K562 (cell line): ENCODE data around the gene MCEMP1. TPM values are rescaled to one million over a fixed set of nuclear protein-coding genes. Genes with fewer than 3 reads are reported as not detected.

Experiments used
- polyA plus RNA-seq, 8 experiments: library from polyadenylated mRNA; depleted of rRNA in 4 of 8; stranded (reverse) in 5 of 8; unstranded in 3 of 8; fragments of >200 nt; fragmentation: Nextera tagmentation in 2 of 8; fragmentation: Illumina TruSeq in 1 of 8; extraction: Ambion mirVana in 2 of 8; extraction: Trizol in 1 of 8; gene quantifications; 2 replicates each; pipeline versions ENCODE4 v1.2.1 to v1.2.3, GENCODE V29; 2011 to 2014; ENCODE audit warnings: inconsistent platforms in 1 of 8, missing spikeins in 1 of 8
- total RNA-seq, 7 experiments: library from RNA; depleted of rRNA in 6 of 7; stranded (reverse); fragments of >200 nt in 6 of 7; fragmentation: Illumina TruSeq in 2 of 7; extraction: Trizol in 2 of 7; gene quantifications; 2 replicates each; pipeline versions ENCODE4 v1.2.1 to v1.2.3, GENCODE V29; 2011 to 2021; ENCODE audit warnings: low replicate concordance in 1 of 7

The MCEMP1 gene
- total and polyA plus RNA-seq, 9 of the 15 experiments (the other 6 are each of a cell fraction or from before 2014, with no cell fraction given), result 0.11 to 1.8 (median 0.51) TPM

Other genes with a start within 250 kb of the MCEMP1 start
Only the 7 nearest of the 22 such genes appear.
- gene XAB2, start 47.5 kb upstream of the MCEMP1 start, total RNA-seq (2014; rRNA removed), result 43.7 and 54.6 TPM in 2 replicates
- gene XAB2, start 47.5 kb upstream of the MCEMP1 start, total RNA-seq (2014; rRNA removed; fragmentation: Illumina TruSeq; extraction: Trizol), result 5.6 and 7.6 TPM in 2 replicates
- 22.0 and 24.3 TPM in 2 replicates for gene XAB2, start 47.5 kb upstream of the MCEMP1 start, total RNA-seq (2015; rRNA removed; fragmentation: Illumina TruSeq; extraction: Trizol)
- 58.3 and 58.7 TPM in 2 replicates for gene XAB2, start 47.5 kb upstream of the MCEMP1 start, total RNA-seq (2021)
- gene XAB2, start 47.5 kb upstream of the MCEMP1 start, polyA plus RNA-seq (2011; rRNA removed), result 19.1 and 36.3 TPM in 2 replicates
- 20.0 and 33.9 TPM in 2 replicates for gene XAB2, start 47.5 kb upstream of the MCEMP1 start, polyA plus RNA-seq (2014; fragmentation: Illumina TruSeq; extraction: Trizol)
- under 1 TPM; 0.21 to 0.71 TPM for gene XAB2, start 47.5 kb upstream of the MCEMP1 start, polyA plus RNA-seq (2014; fragmentation: Nextera tagmentation; extraction: Ambion mirVana)
- 36.7 and 38.4 TPM in 2 replicates for gene XAB2, start 47.5 kb upstream of the MCEMP1 start, polyA plus RNA-seq (2014; rRNA removed)
- 59.9 and 62.3 TPM in 2 replicates for gene PET100, start 47.3 kb upstream of the MCEMP1 start, total RNA-seq (2014; rRNA removed)
- gene PET100, start 47.3 kb upstream of the MCEMP1 start, total RNA-seq (2014; rRNA removed; fragmentation: Illumina TruSeq; extraction: Trizol), result 116 and 120 TPM in 2 replicates
- gene PET100, start 47.3 kb upstream of the MCEMP1 start, total RNA-seq (2015; rRNA removed; fragmentation: Illumina TruSeq; extraction: Trizol), result 82.1 and 93.7 TPM in 2 replicates
- 147 and 160 TPM in 2 replicates for gene PET100, start 47.3 kb upstream of the MCEMP1 start, total RNA-seq (2021)
- gene PET100, start 47.3 kb upstream of the MCEMP1 start, polyA plus RNA-seq (2011; rRNA removed), result 51.1 and 72.3 TPM in 2 replicates
- 77.2 and 79.8 TPM in 2 replicates for gene PET100, start 47.3 kb upstream of the MCEMP1 start, polyA plus RNA-seq (2014; fragmentation: Illumina TruSeq; extraction: Trizol)
- gene PET100, start 47.3 kb upstream of the MCEMP1 start, polyA plus RNA-seq (2014; fragmentation: Nextera tagmentation; extraction: Ambion mirVana), result 100 to 1,000 TPM; 322 to 351 TPM
- gene PET100, start 47.3 kb upstream of the MCEMP1 start, polyA plus RNA-seq (2014; rRNA removed), result 98.3 and 111 TPM in 2 replicates
- gene PCP2, start 43.4 kb upstream of the MCEMP1 start, total RNA-seq (2014; rRNA removed), result 0.73 and 1.5 TPM in 2 replicates
- 0.25 TPM in 1 of 2 replicates, not detected in the other for gene PCP2, start 43.4 kb upstream of the MCEMP1 start, total RNA-seq (2014; rRNA removed; fragmentation: Illumina TruSeq; extraction: Trizol)
- 0.23 TPM in 1 of 2 replicates, not detected in the other for gene PCP2, start 43.4 kb upstream of the MCEMP1 start, total RNA-seq (2015; rRNA removed; fragmentation: Illumina TruSeq; extraction: Trizol)
- gene PCP2, start 43.4 kb upstream of the MCEMP1 start, total RNA-seq (2021), result 0.96 and 1.3 TPM in 2 replicates
- 0.17 and 0.47 TPM in 2 replicates for gene PCP2, start 43.4 kb upstream of the MCEMP1 start, polyA plus RNA-seq (2011; rRNA removed)
- gene PCP2, start 43.4 kb upstream of the MCEMP1 start, polyA plus RNA-seq (2014; fragmentation: Illumina TruSeq; extraction: Trizol), result 0.90 TPM in 1 of 2 replicates, not detected in the other
- under 1 TPM in 1 of 2 experiments, not detected in 1; 0.22 TPM for gene PCP2, start 43.4 kb upstream of the MCEMP1 start, polyA plus RNA-seq (2014; fragmentation: Nextera tagmentation; extraction: Ambion mirVana)
- gene PCP2, start 43.4 kb upstream of the MCEMP1 start, polyA plus RNA-seq (2014; rRNA removed), result 1.3 and 1.6 TPM in 2 replicates
- gene STXBP2, start 40.0 kb upstream of the MCEMP1 start, total RNA-seq (2014; rRNA removed), result 79.9 and 96.0 TPM in 2 replicates
- gene STXBP2, start 40.0 kb upstream of the MCEMP1 start, total RNA-seq (2014; rRNA removed; fragmentation: Illumina TruSeq; extraction: Trizol), result 29.8 and 31.6 TPM in 2 replicates
- gene STXBP2, start 40.0 kb upstream of the MCEMP1 start, total RNA-seq (2015; rRNA removed; fragmentation: Illumina TruSeq; extraction: Trizol), result 37.6 and 38.4 TPM in 2 replicates
- gene STXBP2, start 40.0 kb upstream of the MCEMP1 start, total RNA-seq (2021), result 136 and 163 TPM in 2 replicates
- gene STXBP2, start 40.0 kb upstream of the MCEMP1 start, polyA plus RNA-seq (2011; rRNA removed), result 141 and 157 TPM in 2 replicates
- 71.3 and 102 TPM in 2 replicates for gene STXBP2, start 40.0 kb upstream of the MCEMP1 start, polyA plus RNA-seq (2014; fragmentation: Illumina TruSeq; extraction: Trizol)
- gene STXBP2, start 40.0 kb upstream of the MCEMP1 start, polyA plus RNA-seq (2014; fragmentation: Nextera tagmentation; extraction: Ambion mirVana), result 1 to 10 TPM; 2.5 to 9.1 TPM
- gene STXBP2, start 40.0 kb upstream of the MCEMP1 start, polyA plus RNA-seq (2014; rRNA removed), result 142 and 145 TPM in 2 replicates
- gene RETN, start 8.0 kb upstream of the MCEMP1 start, total RNA-seq (2014; rRNA removed), result not detected in 2 replicates
- gene RETN, start 8.0 kb upstream of the MCEMP1 start, total RNA-seq (2014; rRNA removed; fragmentation: Illumina TruSeq; extraction: Trizol), result not detected in 2 replicates
- not detected in 2 replicates for gene RETN, start 8.0 kb upstream of the MCEMP1 start, total RNA-seq (2015; rRNA removed; fragmentation: Illumina TruSeq; extraction: Trizol)
- gene RETN, start 8.0 kb upstream of the MCEMP1 start, total RNA-seq (2021), result not detected in 2 replicates
- not detected in 2 replicates for gene RETN, start 8.0 kb upstream of the MCEMP1 start, polyA plus RNA-seq (2011; rRNA removed)
- not detected in 2 replicates for gene RETN, start 8.0 kb upstream of the MCEMP1 start, polyA plus RNA-seq (2014; fragmentation: Illumina TruSeq; extraction: Trizol)
- not detected for gene RETN, start 8.0 kb upstream of the MCEMP1 start, polyA plus RNA-seq (2014; fragmentation: Nextera tagmentation; extraction: Ambion mirVana)
- gene RETN, start 8.0 kb upstream of the MCEMP1 start, polyA plus RNA-seq (2014; rRNA removed), result not detected in 2 replicates
- 76.2 and 82.6 TPM in 2 replicates for gene TRAPPC5, start 3.7 kb downstream of the MCEMP1 start, total RNA-seq (2014; rRNA removed)
- gene TRAPPC5, start 3.7 kb downstream of the MCEMP1 start, total RNA-seq (2014; rRNA removed; fragmentation: Illumina TruSeq; extraction: Trizol), result 0.99 and 2.7 TPM in 2 replicates
- gene TRAPPC5, start 3.7 kb downstream of the MCEMP1 start, total RNA-seq (2015; rRNA removed; fragmentation: Illumina TruSeq; extraction: Trizol), result 40.9 and 42.0 TPM in 2 replicates
- gene TRAPPC5, start 3.7 kb downstream of the MCEMP1 start, total RNA-seq (2021), result 76.9 and 81.9 TPM in 2 replicates
- 29.3 and 56.7 TPM in 2 replicates for gene TRAPPC5, start 3.7 kb downstream of the MCEMP1 start, polyA plus RNA-seq (2011; rRNA removed)
- 3.9 and 21.4 TPM in 2 replicates for gene TRAPPC5, start 3.7 kb downstream of the MCEMP1 start, polyA plus RNA-seq (2014; fragmentation: Illumina TruSeq; extraction: Trizol)
- gene TRAPPC5, start 3.7 kb downstream of the MCEMP1 start, polyA plus RNA-seq (2014; fragmentation: Nextera tagmentation; extraction: Ambion mirVana), result 1 to 10 TPM; 2.0 to 4.2 TPM
- 45.2 and 53.1 TPM in 2 replicates for gene TRAPPC5, start 3.7 kb downstream of the MCEMP1 start, polyA plus RNA-seq (2014; rRNA removed)
- not detected in 2 replicates for gene FCER2, start 25.0 kb downstream of the MCEMP1 start, total RNA-seq (2014; rRNA removed)
- gene FCER2, start 25.0 kb downstream of the MCEMP1 start, total RNA-seq (2014; rRNA removed; fragmentation: Illumina TruSeq; extraction: Trizol), result not detected in 2 replicates
- not detected in 2 replicates for gene FCER2, start 25.0 kb downstream of the MCEMP1 start, total RNA-seq (2015; rRNA removed; fragmentation: Illumina TruSeq; extraction: Trizol)
- 0.11 and 0.38 TPM in 2 replicates for gene FCER2, start 25.0 kb downstream of the MCEMP1 start, total RNA-seq (2021)
- not detected in 2 replicates for gene FCER2, start 25.0 kb downstream of the MCEMP1 start, polyA plus RNA-seq (2011; rRNA removed)
- gene FCER2, start 25.0 kb downstream of the MCEMP1 start, polyA plus RNA-seq (2014; fragmentation: Illumina TruSeq; extraction: Trizol), result not detected in 2 replicates
- gene FCER2, start 25.0 kb downstream of the MCEMP1 start, polyA plus RNA-seq (2014; fragmentation: Nextera tagmentation; extraction: Ambion mirVana), result not detected
- not detected in 2 replicates for gene FCER2, start 25.0 kb downstream of the MCEMP1 start, polyA plus RNA-seq (2014; rRNA removed)